Thoracic aorta (tissue), 2 donors: ENCODE results near the gene VWA3A. TPM values are rescaled to one million over a fixed set of nuclear protein-coding genes. Genes with fewer than 3 reads are reported as not detected.
"Not testable (repeated sequence)": the region's sequence is repeated elsewhere in the genome, so short reads cannot be mapped to it uniquely, and the experiment has no call there.

Experiments
- ATAC-seq: fragments of 150-250 bp; one replicate; pipeline ENCODE4 v1.8.0; 2017; ENCODE audit warnings: low read depth; ENCODE audit not compliant: insufficient number of reproducible peaks, low FRiP score
- DNase-seq: peaks from one replicate; pipeline ENCODE4 v3.0.0-alpha.2; 2020; ENCODE audit warnings: low spot score
- H3K27ac ChIP-seq, 2 donors: fragments of 200-600 bp; sonication (generic); 1 replicate in 1 of 2; 2 replicates in 1 of 2; pipeline ENCODE4 v1.5.1; 2016; ENCODE audit warnings: mild to moderate bottlenecking in 2 of 2, moderate library complexity in 2 of 2
- H3K27me3 ChIP-seq: fragments of 200-600 bp; sonication (generic); replicated peaks from 2 replicates; pipeline ENCODE4 v1.6.0; 2016; ENCODE audit warnings: mild to moderate bottlenecking; ENCODE audit not compliant: insufficient read depth
- H3K36me3 ChIP-seq: fragments of 200-600 bp; sonication (generic); one replicate; pipeline ENCODE4 v1.5.1; 2016
- H3K4me1 ChIP-seq, 2 donors: fragments of 200-600 bp; sonication (generic); 1 replicate in 1 of 2; 2 replicates in 1 of 2; pipeline versions ENCODE4 v1.5.1 to v1.6.0; 2016; ENCODE audit warnings: low read depth in 2 of 2, mild to moderate bottlenecking in 1 of 2; ENCODE audit not compliant: control insufficient read depth in 1 of 2
- H3K4me3 ChIP-seq: fragments of 200-600 bp; sonication (generic); 2 replicates; pipeline ENCODE4 v1.5.1; 2016; ENCODE audit warnings: mild to moderate bottlenecking
- H3K9me3 ChIP-seq: fragments of 200-600 bp; sonication (generic); 2 replicates; pipeline ENCODE4 v1.5.1; 2016
- CTCF ChIP-seq: fragments of 200-600 bp; sonication (generic); IDR thresholded peaks from one replicate; pipeline ENCODE4 v1.5.1; 2019; ENCODE audit warnings: antibody characterized with exemption
- total RNA-seq, 2 donors: library from RNA; depleted of rRNA; stranded (reverse); fragments of >200 nt; gene quantifications; one replicate each; pipeline versions ENCODE4 v1.1.0 to v1.2.3, GENCODE V29; 2016

Gene VWA3A
- total RNA-seq, 2 donors from 2014 or later, result 2.3 TPM; not detected in 1

GRCh38 chr16:22194707-22195444 is 102.5 kb downstream of the VWA3A start:
- no peak for ATAC-seq
- DNase-seq, result no peak
- no peak for TF ChIP-seq CTCF
- H3K4me3 ChIP-seq, result no peak overlapping the region
- no peaks in the 10 kb centered on the region for H3K27me3 ChIP-seq
- H3K36me3 ChIP-seq, result no peaks in the 10 kb centered on the region
- peaks cover 17 to 36% of the 10 kb centered on the region in 2 donors for H3K4me1 ChIP-seq
- H3K27ac ChIP-seq, result peak overlapping the region; percentile 36 to 97
- H3K9me3 ChIP-seq, result no peaks in the 10 kb centered on the region

GRCh38 chr16:22195445-22195694 is 103.0 kb downstream of the VWA3A start:
- Histone ChIP-seq H3K9me3 (no peaks in the 10 kb centered on the region), H3K4me1 (peaks cover 22 to 41% of the 10 kb centered on the region in 2 donors), H3K27me3 (no peaks in the 10 kb centered on the region), H3K27ac (peak overlapping the region; percentile 36 to 97), H3K36me3 (no peaks in the 10 kb centered on the region), H3K4me3 (peak overlapping the region; percentile 76)
- no peak for ATAC-seq
- no peak for DNase-seq
- no peak for TF ChIP-seq CTCF

- H3K27ac ChIP-seq, result peak overlapping the region; percentile 36 to 97
- H3K9me3 ChIP-seq, result no peaks in the 10 kb centered on the region
- H3K4me1 ChIP-seq, result peaks cover 23 to 45% of the 10 kb centered on the region in 2 donors
- peak; percentile 26 for ATAC-seq
- peak; percentile 88 for TF ChIP-seq CTCF
- DNase-seq, result peak; percentile 33
- no peaks in the 10 kb centered on the region for H3K27me3 ChIP-seq
- H3K36me3 ChIP-seq, result no peaks in the 10 kb centered on the region
- peak overlapping the region; percentile 76 for H3K4me3 ChIP-seq
These were observed 103.6 kb downstream of the VWA3A start for GRCh38 chr16:22195695-22196558.

- not testable (repeated sequence) for ATAC-seq, H3K9me3 ChIP-seq, DNase-seq, H3K27me3 ChIP-seq, H3K36me3 ChIP-seq
- Histone ChIP-seq H3K4me3 (peak overlapping the region; percentile 76), H3K27ac (peak overlapping the region; percentile 36 to 97), H3K4me1 (peaks cover 23 to 45% of the 10 kb centered on the region in 2 donors)
These were observed 104.3 kb downstream of the VWA3A start for GRCh38 chr16:22196559-22197168.

- no peaks in the 10 kb centered on the region for H3K9me3 ChIP-seq
- H3K27me3 ChIP-seq, result no peaks in the 10 kb centered on the region
- H3K4me3 ChIP-seq, result peak overlapping the region; percentile 55
- H3K27ac ChIP-seq, result peak overlapping the region; percentile 89 to 97
- TF ChIP-seq CTCF, result no peak
- DNase-seq, result no peak
- H3K36me3 ChIP-seq, result no peaks in the 10 kb centered on the region
- peaks cover 16 to 31% of the 10 kb centered on the region in 2 donors for H3K4me1 ChIP-seq
- no peak for ATAC-seq
These were observed 106.4 kb downstream of the VWA3A start for GRCh38 chr16:22198547-22199293.
